K562 (cell line): Measurements from ENCODE around the gene IL26. TPM values are rescaled to one million over a fixed set of nuclear protein-coding genes. Genes with fewer than 3 reads are reported as not detected.

ENCODE experiments used
- ELF2 ChIP-seq: fragments of 250-450 bp; sonication (Bioruptor Pico); IDR thresholded peaks from 2 replicates; pipeline ENCODE4 v1.5.0; 2021; ENCODE audit warnings: mild to moderate bottlenecking
- TSC22D4 ChIP-seq: fragments of 450-650 bp; IDR thresholded peaks from 2 replicates; pipeline ENCODE4 v1.6.1; 2016; ENCODE audit warnings: missing genetic modification characterization, missing biosample characterization, control low read depth
- polyA plus RNA-seq, 8 experiments: library from polyadenylated mRNA; depleted of rRNA in 4 of 8; stranded (reverse) in 5 of 8; unstranded in 3 of 8; fragments of >200 nt; fragmentation: Nextera tagmentation in 2 of 8; fragmentation: Illumina TruSeq in 1 of 8; extraction: Ambion mirVana in 2 of 8; extraction: Trizol in 1 of 8; gene quantifications; 2 replicates each; pipeline versions ENCODE4 v1.2.1 to v1.2.3, GENCODE V29; 2011 to 2014; ENCODE audit warnings: inconsistent platforms in 1 of 8, missing spikeins in 1 of 8
- total RNA-seq, 7 experiments: library from RNA; depleted of rRNA in 6 of 7; stranded (reverse); fragments of >200 nt in 6 of 7; fragmentation: Illumina TruSeq in 2 of 7; extraction: Trizol in 2 of 7; gene quantifications; 2 replicates each; pipeline versions ENCODE4 v1.2.1 to v1.2.3, GENCODE V29; 2011 to 2021; ENCODE audit warnings: low replicate concordance in 1 of 7
- TF ChIP-seq, protein P1 (sequence below), 2 experiments: fragments of 450-650 bp; formaldehyde crosslinking in 1 of 2; IDR thresholded peaks; 2 replicates each; pipeline versions ENCODE4 v1.4.0 to v1.6.1; 2014 to 2020; ENCODE audit warnings: mild to moderate bottlenecking in 2 of 2, borderline replicate concordance in 1 of 2, low read depth in 1 of 2

Gene IL26
- total and polyA plus RNA-seq, 9 of the 15 experiments (the other 6 are each of a cell fraction or from before 2014, with no cell fraction given), result not detected

DNA sequence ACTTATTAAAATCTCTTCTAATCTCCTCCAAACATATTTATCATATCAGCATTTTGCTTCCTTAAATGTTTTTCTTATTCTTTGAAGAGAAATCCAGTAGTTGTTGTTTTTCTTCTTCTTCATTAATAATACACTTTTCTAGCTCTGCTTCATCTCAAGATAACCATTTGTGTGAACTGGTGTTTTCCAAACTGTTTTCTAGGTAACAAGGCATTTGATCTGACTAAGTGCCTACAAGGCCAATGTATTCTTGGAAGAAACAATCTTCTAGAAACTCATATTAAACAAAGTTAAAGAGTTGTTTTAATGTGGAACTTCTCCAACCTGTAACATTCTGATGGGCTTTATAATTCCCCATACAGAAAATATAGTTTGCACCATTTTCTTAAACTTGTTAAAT lies 35.3 kb downstream of the IL26 start (continued):
- TF ChIP-seq, protein P1, sequence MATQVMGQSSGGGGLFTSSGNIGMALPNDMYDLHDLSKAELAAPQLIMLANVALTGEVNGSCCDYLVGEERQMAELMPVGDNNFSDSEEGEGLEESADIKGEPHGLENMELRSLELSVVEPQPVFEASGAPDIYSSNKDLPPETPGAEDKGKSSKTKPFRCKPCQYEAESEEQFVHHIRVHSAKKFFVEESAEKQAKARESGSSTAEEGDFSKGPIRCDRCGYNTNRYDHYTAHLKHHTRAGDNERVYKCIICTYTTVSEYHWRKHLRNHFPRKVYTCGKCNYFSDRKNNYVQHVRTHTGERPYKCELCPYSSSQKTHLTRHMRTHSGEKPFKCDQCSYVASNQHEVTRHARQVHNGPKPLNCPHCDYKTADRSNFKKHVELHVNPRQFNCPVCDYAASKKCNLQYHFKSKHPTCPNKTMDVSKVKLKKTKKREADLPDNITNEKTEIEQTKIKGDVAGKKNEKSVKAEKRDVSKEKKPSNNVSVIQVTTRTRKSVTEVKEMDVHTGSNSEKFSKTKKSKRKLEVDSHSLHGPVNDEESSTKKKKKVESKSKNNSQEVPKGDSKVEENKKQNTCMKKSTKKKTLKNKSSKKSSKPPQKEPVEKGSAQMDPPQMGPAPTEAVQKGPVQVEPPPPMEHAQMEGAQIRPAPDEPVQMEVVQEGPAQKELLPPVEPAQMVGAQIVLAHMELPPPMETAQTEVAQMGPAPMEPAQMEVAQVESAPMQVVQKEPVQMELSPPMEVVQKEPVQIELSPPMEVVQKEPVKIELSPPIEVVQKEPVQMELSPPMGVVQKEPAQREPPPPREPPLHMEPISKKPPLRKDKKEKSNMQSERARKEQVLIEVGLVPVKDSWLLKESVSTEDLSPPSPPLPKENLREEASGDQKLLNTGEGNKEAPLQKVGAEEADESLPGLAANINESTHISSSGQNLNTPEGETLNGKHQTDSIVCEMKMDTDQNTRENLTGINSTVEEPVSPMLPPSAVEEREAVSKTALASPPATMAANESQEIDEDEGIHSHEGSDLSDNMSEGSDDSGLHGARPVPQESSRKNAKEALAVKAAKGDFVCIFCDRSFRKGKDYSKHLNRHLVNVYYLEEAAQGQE (IDR thresholded peaks at IDR 0.05; ENCODE audit: borderline replicate concordance), result no peak
- TF ChIP-seq, protein P1 (CRISPR knock-in tag; IDR thresholded peaks at IDR 0.05; ENCODE audit: low read depth), result no peak
- TF ChIP-seq ELF2 (no peak), TSC22D4 (tag) (no peak)
